ENCODE data around the gene ZFP91. TPM values are rescaled to one million over a fixed set of nuclear protein-coding genes. Genes with fewer than 3 reads are reported as not detected.

The ZFP91 gene
- total and polyA plus RNA-seq, 2 experiments from 2014 or later, result 21.4 to 59.0 TPM

DNA sequence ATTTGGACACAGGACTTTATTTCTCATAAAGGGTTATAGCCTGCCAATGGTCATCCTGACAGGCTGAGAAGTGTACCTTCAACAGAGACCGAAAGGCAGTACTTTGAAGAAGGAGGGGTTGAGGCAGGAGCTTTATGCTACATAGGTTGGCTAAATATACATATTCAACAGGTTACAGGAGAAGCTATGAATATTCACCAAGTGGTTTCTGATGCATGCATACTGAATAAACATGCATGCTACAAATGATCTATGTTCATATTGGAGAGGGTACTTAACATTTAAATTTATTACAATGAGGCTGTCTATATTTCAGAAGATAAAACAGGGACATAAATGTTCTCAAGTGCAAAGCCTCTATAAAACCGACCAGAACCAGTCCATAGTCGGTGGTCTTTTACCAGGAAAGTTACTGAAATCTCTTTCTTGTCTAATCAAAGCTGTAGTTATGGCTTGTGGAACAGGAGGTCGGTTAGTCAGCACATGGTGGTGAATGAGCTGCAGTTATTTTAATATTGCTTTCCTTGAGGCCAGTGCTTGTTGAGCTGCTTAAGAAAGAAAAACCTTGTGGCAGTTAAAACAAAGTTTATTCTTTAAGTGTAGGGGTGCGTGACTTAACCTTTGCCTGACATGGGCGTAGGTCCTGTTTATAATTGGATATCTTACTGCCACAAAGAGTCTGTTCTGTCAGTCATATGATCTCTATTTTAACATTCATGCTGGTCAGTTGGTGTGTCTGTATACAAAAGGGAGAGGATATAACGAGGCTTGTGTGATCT, 63.1 kb downstream of the ZFP91 start:
- in situ Hi-C loops (cut with MboI), result no loop called here
- no peaks in the 10 kb centered on the region for H3K36me3 ChIP-seq (ENCODE audit: low read depth)
- no peaks in the 10 kb centered on the region for H3K27me3 ChIP-seq (replicated peaks; ENCODE audit: insufficient read depth)
- no peak overlapping the region for H3K9ac ChIP-seq
- H3K9me3 ChIP-seq (ENCODE audit: low read depth), result no peaks in the 10 kb centered on the region
- H3K9me2 ChIP-seq (ENCODE audit: insufficient read depth), result no peaks in the 10 kb centered on the region
- TF ChIP-seq EZH2phosphoT487 (IDR thresholded peaks at IDR 0.05; ENCODE audit: insufficient read depth, low read depth) (no peak), EZH2 (IDR thresholded peaks at IDR 0.05; ENCODE audit: insufficient read depth, poor library complexity, severe bottlenecking) (no peak)
- no peaks in the 10 kb centered on the region for H3K4me1 ChIP-seq (ENCODE audit: insufficient read depth)
- H3K27ac ChIP-seq, result no peak overlapping the region
- no peaks in the 10 kb centered on the region for H4K20me1 ChIP-seq (ENCODE audit: insufficient read depth)
- H3K4me3 ChIP-seq, result no peak overlapping the region
- no peaks in the 10 kb centered on the region for H3K79me2 ChIP-seq (ENCODE audit: insufficient read depth)
- H2AFZ ChIP-seq, result no peak overlapping the region
- DNase-seq, result no peak
- no peaks in the 10 kb centered on the region for H3F3A ChIP-seq (ENCODE audit: insufficient read depth)
- no peak overlapping the region for H3K4me2 ChIP-seq (ENCODE audit: unreplicated experiment)
- 39 to 40% methylated on average over 7 of the region's 7 CpGs for WGBS, 2 experiments (ENCODE audit: low coverage in 1 of 2, low lambda C conversion rate in 2 of 2, missing lambda C conversion rate in 2 of 2)

DNA sequence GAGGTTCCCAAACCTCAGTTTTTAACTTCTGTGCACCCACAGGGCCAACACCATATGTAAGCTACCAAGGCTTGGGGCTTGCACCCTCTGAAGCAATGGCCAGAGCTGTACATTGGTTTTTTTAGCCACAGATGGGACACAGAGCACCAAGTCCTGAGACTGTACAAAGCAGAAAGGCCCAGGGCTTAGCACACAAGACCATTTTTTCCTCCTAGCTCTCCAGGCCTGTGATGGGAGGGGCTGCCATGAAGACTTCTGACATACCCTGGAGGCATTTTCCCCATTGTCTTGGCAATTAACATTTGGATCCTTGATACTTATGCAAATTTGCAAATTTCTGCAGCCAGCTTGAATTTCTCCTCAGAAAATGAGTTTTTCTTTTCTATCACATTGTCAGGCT, 67.0 kb downstream of the ZFP91 start:
- Histone ChIP-seq H3K9me3 (ENCODE audit: low read depth) (no peaks in the 10 kb centered on the region), H3F3A (ENCODE audit: insufficient read depth) (no peaks in the 10 kb centered on the region)
- in situ Hi-C loops (cut with MboI), result no loop called here

DNA sequence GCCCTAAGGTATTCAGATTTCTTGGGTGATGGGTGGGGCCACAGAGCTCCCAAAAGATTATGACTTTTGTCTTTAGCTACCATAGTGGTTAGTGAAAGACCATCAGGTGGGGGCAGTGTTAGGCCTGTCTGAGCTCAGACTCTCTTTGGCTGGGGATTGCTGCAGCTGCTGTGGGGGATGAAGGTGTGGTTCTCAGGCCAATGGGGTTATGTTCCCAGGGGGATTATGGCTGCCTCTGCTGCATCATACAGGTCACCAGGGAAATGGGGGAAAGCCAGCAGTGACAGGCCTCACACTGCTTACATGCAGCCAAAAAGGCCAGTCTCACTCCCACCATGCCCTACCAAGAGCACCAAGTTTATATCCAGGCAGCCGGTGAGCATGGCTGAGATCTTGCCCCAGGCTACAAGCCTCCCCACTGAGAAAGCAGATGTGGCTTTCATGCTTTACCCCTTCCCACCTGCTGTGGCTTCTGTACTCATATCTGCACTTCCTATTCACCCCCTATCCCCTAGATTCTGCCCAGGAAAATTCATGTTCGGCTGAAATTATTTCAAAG, 68.4 kb downstream of the ZFP91 start:
- WGBS, 2 experiments (ENCODE audit: low coverage in 1 of 2, low lambda C conversion rate in 2 of 2, missing lambda C conversion rate in 2 of 2), result 56 to 64% methylated on average over 2 of the region's 2 CpGs
- H3K27ac ChIP-seq, result no peak overlapping the region

More for the DNA sequence above, 67.0 kb downstream of the ZFP91 start:
- TF ChIP-seq EZH2phosphoT487 (IDR thresholded peaks at IDR 0.05; ENCODE audit: insufficient read depth, low read depth), result no peak
- TF ChIP-seq EZH2 (IDR thresholded peaks at IDR 0.05; ENCODE audit: insufficient read depth, poor library complexity, severe bottlenecking), result no peak
- Histone ChIP-seq H3K4me1 (ENCODE audit: insufficient read depth) (no peaks in the 10 kb centered on the region), H4K20me1 (ENCODE audit: insufficient read depth) (no peaks in the 10 kb centered on the region), H3K79me2 (ENCODE audit: insufficient read depth) (no peaks in the 10 kb centered on the region), H3K9me2 (ENCODE audit: insufficient read depth) (no peaks in the 10 kb centered on the region), H3K4me3 (no peak overlapping the region), H3K27ac (no peak overlapping the region), H2AFZ (no peak overlapping the region), H3K36me3 (ENCODE audit: low read depth) (no peaks in the 10 kb centered on the region), H3K9ac (no peak overlapping the region), H3K4me2 (ENCODE audit: unreplicated experiment) (no peak overlapping the region), H3K27me3 (replicated peaks; ENCODE audit: insufficient read depth) (no peaks in the 10 kb centered on the region)
- DNase-seq, result no peak

GRCh38 chr11:58647866-58648265, 69.0 kb downstream of the ZFP91 start:
- H3F3A ChIP-seq (ENCODE audit: insufficient read depth), result no peaks in the 10 kb centered on the region
- no peak for DNase-seq
- no peaks in the 10 kb centered on the region for H3K9me3 ChIP-seq (ENCODE audit: low read depth)
- H3K27me3 ChIP-seq (replicated peaks; ENCODE audit: insufficient read depth), result no peaks in the 10 kb centered on the region
- no peak overlapping the region for H3K4me3 ChIP-seq
- no peak overlapping the region for H2AFZ ChIP-seq
- WGBS, 2 experiments (ENCODE audit: low coverage in 1 of 2, low lambda C conversion rate in 2 of 2, missing lambda C conversion rate in 2 of 2), result 0 to 3% methylated on average over 1 of the region's 1 CpG
- H3K4me1 ChIP-seq (ENCODE audit: insufficient read depth), result no peaks in the 10 kb centered on the region
- no peaks in the 10 kb centered on the region for H3K79me2 ChIP-seq (ENCODE audit: insufficient read depth)
- in situ Hi-C loops (cut with MboI), result no loop called here
- no peaks in the 10 kb centered on the region for H4K20me1 ChIP-seq (ENCODE audit: insufficient read depth)
- no peak overlapping the region for H3K4me2 ChIP-seq (ENCODE audit: unreplicated experiment)
- no peak overlapping the region for H3K27ac ChIP-seq
- H3K9ac ChIP-seq, result no peak overlapping the region
- H3K36me3 ChIP-seq (ENCODE audit: low read depth), result no peaks in the 10 kb centered on the region
- no peaks in the 10 kb centered on the region for H3K9me2 ChIP-seq (ENCODE audit: insufficient read depth)
- TF ChIP-seq EZH2phosphoT487 (IDR thresholded peaks at IDR 0.05; ENCODE audit: insufficient read depth, low read depth) (no peak), EZH2 (IDR thresholded peaks at IDR 0.05; ENCODE audit: insufficient read depth, poor library complexity, severe bottlenecking) (no peak)

More for the DNA sequence above, 68.4 kb downstream of the ZFP91 start:
- H3K36me3 ChIP-seq (ENCODE audit: low read depth), result no peaks in the 10 kb centered on the region
- no peak overlapping the region for H3K4me3 ChIP-seq
- no peak overlapping the region for H3K4me2 ChIP-seq (ENCODE audit: unreplicated experiment)
- H3F3A ChIP-seq (ENCODE audit: insufficient read depth), result no peaks in the 10 kb centered on the region
- TF ChIP-seq EZH2phosphoT487 (IDR thresholded peaks at IDR 0.05; ENCODE audit: insufficient read depth, low read depth) (no peak), EZH2 (IDR thresholded peaks at IDR 0.05; ENCODE audit: insufficient read depth, poor library complexity, severe bottlenecking) (no peak)
- H3K9ac ChIP-seq, result no peak overlapping the region
- H2AFZ ChIP-seq, result no peak overlapping the region
- in situ Hi-C loops (cut with MboI), result no loop called here
- no peaks in the 10 kb centered on the region for H3K27me3 ChIP-seq (replicated peaks; ENCODE audit: insufficient read depth)
- DNase-seq, result no peak
- H3K79me2 ChIP-seq (ENCODE audit: insufficient read depth), result no peaks in the 10 kb centered on the region
- no peaks in the 10 kb centered on the region for H4K20me1 ChIP-seq (ENCODE audit: insufficient read depth)
- no peaks in the 10 kb centered on the region for H3K9me2 ChIP-seq (ENCODE audit: insufficient read depth)
- H3K4me1 ChIP-seq (ENCODE audit: insufficient read depth), result no peaks in the 10 kb centered on the region
- H3K9me3 ChIP-seq (ENCODE audit: low read depth), result no peaks in the 10 kb centered on the region

All from GM23248 (cell line).